SJCRH30 (cell line): ENCODE measurements around the gene KLF9. TPM values are rescaled to one million over a fixed set of nuclear protein-coding genes. Genes with fewer than 3 reads are reported as not detected.

ENCODE experiments used
- DNase-seq, 2 experiments: peaks; one replicate each; pipeline ENCODE4 v3.0.0-alpha.2; 2015 to 2020
- H3K27ac ChIP-seq: fragments of 250-450 bp; sonication (Bioruptor Pico); 2 replicates; pipeline ENCODE4 v1.5.1; 2020; ENCODE audit warnings: mild to moderate bottlenecking, moderate library complexity
- H3K27me3 ChIP-seq: fragments of 250-450 bp; sonication (Bioruptor Pico); 2 replicates; pipeline ENCODE4 v1.5.1; 2020; ENCODE audit warnings: mild to moderate bottlenecking, moderate library complexity
- H3K36me3 ChIP-seq: fragments of 250-450 bp; sonication (Bioruptor Pico); 2 replicates; pipeline ENCODE4 v1.5.1; 2020; ENCODE audit warnings: mild to moderate bottlenecking, moderate library complexity
- H3K4me1 ChIP-seq: fragments of 250-450 bp; sonication (Bioruptor Pico); 2 replicates; pipeline ENCODE4 v1.5.1; 2020; ENCODE audit warnings: mild to moderate bottlenecking, moderate library complexity
- H3K4me3 ChIP-seq: fragments of 250-450 bp; sonication (Bioruptor Pico); 2 replicates; pipeline ENCODE4 v1.5.1; 2020; ENCODE audit warnings: mild to moderate bottlenecking, moderate library complexity
- H3K9me3 ChIP-seq: fragments of 250-450 bp; sonication (Bioruptor Pico); replicated peaks from 2 replicates; pipeline ENCODE4 v1.5.1; 2020; ENCODE audit warnings: mild to moderate bottlenecking, moderate library complexity
- total RNA-seq: library from RNA; depleted of rRNA; stranded (reverse); fragments of >200 nt; shearing (Covaris generic); gene quantifications from 2 replicates; pipeline ENCODE4 v1.2.3, GENCODE V29; 2014

KLF9 gene
- total RNA-seq, 1 experiment from 2014 or later = 14.4 TPM

GRCh38 chr9:70415041-70415440, 584 bp upstream of the KLF9 start:
- Histone ChIP-seq H3K9me3 (no peaks in the 10 kb centered on the region), H3K36me3 (no peaks in the 10 kb centered on the region), H3K4me1 (peaks cover 7% of the 10 kb centered on the region), H3K27me3 (no peaks in the 10 kb centered on the region), H3K27ac (no peak overlapping the region), H3K4me3 (no peak overlapping the region)
- no peak for DNase-seq

GRCh38 chr9:70413464-70413798, 1.0 kb downstream of the KLF9 start:
- DNase-seq = peak; percentile 74 to 77
- H3K9me3 ChIP-seq = no peaks in the 10 kb centered on the region
- H3K4me1 ChIP-seq = peaks cover 10% of the 10 kb centered on the region
- H3K27me3 ChIP-seq = no peaks in the 10 kb centered on the region
- peak overlapping the region; percentile 67 for H3K4me3 ChIP-seq
- peak overlapping the region; percentile 67 for H3K27ac ChIP-seq
- H3K36me3 ChIP-seq = no peaks in the 10 kb centered on the region

- H3K36me3 ChIP-seq = no peaks in the 10 kb centered on the region
- peaks cover 10% of the 10 kb centered on the region for H3K4me1 ChIP-seq
- no peaks in the 10 kb centered on the region for H3K9me3 ChIP-seq
- H3K4me3 ChIP-seq = peak overlapping the region; percentile 67
- peak; percentile 79 for DNase-seq
- no peaks in the 10 kb centered on the region for H3K27me3 ChIP-seq
- peak overlapping the region; percentile 86 for H3K27ac ChIP-seq
Observed at GRCh38 chr9:70412832-70413463, 1.5 kb downstream of the KLF9 start.

DNA sequence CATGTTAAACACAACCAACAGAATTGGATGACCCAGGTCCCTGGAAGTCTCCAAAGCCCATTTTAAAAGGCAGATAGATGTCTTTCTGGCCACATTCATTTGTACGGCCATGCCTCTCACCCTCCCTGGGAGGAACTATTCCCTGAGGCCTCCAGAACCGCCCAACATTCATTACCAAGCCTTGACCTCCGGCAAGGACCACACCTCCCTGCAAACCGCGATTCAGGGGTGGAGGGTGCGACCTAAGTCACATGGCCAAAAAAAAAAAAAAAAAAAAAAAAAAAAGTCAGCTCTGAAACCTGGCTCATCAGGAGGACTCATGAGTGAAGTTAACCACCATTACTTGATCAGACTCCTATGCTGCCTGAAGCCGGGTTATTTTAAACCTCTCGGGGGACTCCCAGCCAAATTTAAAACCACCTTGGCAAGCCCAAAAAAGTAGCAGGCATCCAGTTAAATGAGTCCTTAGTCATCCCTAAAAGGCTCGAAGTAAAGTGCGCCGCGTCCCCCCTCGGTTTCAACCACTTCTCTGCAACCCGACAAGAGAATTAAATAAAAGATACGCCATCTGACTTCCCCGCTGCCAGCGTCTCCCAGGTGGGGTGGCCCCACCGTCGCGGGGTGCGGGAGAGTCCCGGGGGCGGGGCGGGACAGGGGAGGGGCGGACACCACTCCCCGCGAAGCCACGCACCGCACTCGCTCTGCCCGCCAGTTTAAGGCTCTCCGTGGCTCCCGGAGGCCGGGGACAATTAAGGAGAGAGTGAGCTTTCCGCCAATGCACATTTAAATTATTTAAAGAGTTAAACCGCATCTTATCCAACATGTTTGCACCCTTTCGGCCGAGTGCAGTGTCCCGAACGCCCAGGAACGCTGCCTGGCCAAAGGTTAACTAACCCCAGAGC, 2.3 kb downstream of the KLF9 start:
- peak; percentile 87 to 88 for DNase-seq
- Histone ChIP-seq H3K4me1 (peaks cover 18% of the 10 kb centered on the region), H3K27ac (peak overlapping the region; percentile 86), H3K9me3 (no peaks in the 10 kb centered on the region), H3K36me3 (no peaks in the 10 kb centered on the region), H3K27me3 (no peaks in the 10 kb centered on the region), H3K4me3 (peak overlapping the region; percentile 67)

- Histone ChIP-seq H3K9me3 (no peaks in the 10 kb centered on the region), H3K4me3 (peak overlapping the region; percentile 67), H3K36me3 (no peaks in the 10 kb centered on the region), H3K27me3 (no peaks in the 10 kb centered on the region), H3K27ac (peak overlapping the region; percentile 86), H3K4me1 (peaks cover 20% of the 10 kb centered on the region)
- DNase-seq = peak; percentile 79 to 83
Observed at GRCh38 chr9:70411121-70411929, 3.1 kb downstream of the KLF9 start.

GRCh38 chr9:70410368-70410767, 4.1 kb downstream of the KLF9 start:
- Histone ChIP-seq H3K27ac (peak overlapping the region; percentile 86), H3K4me3 (peak overlapping the region; percentile 67)

GRCh38 chr9:70409800-70410199, 4.7 kb downstream of the KLF9 start:
- H3K9me3 ChIP-seq = no peaks in the 10 kb centered on the region
- H3K27me3 ChIP-seq = no peaks in the 10 kb centered on the region
- peaks cover 20% of the 10 kb centered on the region for H3K4me1 ChIP-seq
- H3K27ac ChIP-seq = no peak overlapping the region
- H3K36me3 ChIP-seq = no peaks in the 10 kb centered on the region
- DNase-seq = no peak
- no peak overlapping the region for H3K4me3 ChIP-seq

More at GRCh38 chr9:70410368-70410767, 4.1 kb downstream of the KLF9 start:
- DNase-seq = peak in 1 of 2 experiments; percentile 31
- Histone ChIP-seq H3K36me3 (no peaks in the 10 kb centered on the region), H3K4me1 (peaks cover 20% of the 10 kb centered on the region), H3K9me3 (no peaks in the 10 kb centered on the region), H3K27me3 (no peaks in the 10 kb centered on the region)

DNA sequence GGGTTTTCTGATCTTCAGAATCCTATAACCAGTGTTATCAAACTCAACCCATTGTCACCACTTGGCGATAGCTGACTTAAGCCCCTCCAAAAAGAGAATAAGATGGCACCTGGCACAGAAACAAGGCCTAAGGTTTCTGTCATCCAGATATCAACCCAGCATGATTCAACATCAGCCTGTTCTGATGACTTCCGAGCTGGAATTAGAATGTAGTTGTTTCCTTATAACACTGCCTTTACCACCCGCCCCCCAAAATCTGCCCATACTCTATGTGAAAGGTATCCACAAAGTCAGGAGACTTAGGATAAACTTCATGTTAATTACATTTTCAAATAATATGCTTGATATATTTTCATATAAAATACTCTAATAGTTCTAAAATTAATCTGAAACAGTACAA, 5.2 kb downstream of the KLF9 start:
- Histone ChIP-seq H3K36me3 (no peaks in the 10 kb centered on the region), H3K27ac (no peak overlapping the region), H3K4me1 (peaks cover 20% of the 10 kb centered on the region), H3K27me3 (no peaks in the 10 kb centered on the region), H3K4me3 (no peak overlapping the region), H3K9me3 (no peaks in the 10 kb centered on the region)
- no peak for DNase-seq

DNA sequence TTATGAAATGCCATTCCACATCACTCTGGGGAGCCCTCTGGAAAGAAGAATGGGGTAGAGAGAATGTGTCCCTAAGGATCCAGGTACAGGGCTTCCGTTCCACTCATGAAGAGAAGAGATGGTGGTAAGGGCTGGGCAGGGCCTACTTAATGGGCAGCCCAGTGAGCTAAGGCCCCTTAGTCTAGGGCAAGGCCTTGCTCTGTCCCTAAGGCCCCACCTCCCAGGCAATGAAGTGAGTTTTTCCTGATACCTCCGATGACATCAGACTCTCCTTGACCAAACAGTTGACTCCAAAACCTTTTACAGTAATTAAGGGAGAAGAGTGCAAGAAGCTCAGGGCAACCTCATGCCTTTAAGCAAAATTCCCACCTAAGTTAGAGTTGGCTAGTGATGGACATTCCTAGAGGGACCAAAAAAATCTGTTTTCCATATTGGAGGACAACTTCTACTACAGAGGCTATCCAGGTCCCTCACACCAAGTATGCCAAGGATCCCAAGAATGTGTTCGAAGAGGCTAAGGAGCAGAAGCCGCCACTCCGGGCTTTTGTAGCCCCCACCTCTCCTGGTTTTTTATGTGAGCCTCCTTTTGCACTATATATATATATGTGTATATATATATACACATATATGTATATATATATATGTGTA, 5.9 kb downstream of the KLF9 start:
- H3K4me3 ChIP-seq = no peak overlapping the region

GRCh38 chr9:70407081-70407503, 7.4 kb downstream of the KLF9 start:
- DNase-seq = peak in 1 of 2 experiments; percentile 19
- no peak overlapping the region for H3K27ac ChIP-seq
- no peaks in the 10 kb centered on the region for H3K36me3 ChIP-seq
- H3K4me3 ChIP-seq = no peak overlapping the region
- no peaks in the 10 kb centered on the region; the same call in 1 of the 2 replicates for H3K9me3 ChIP-seq
- H3K4me1 ChIP-seq = peaks cover 20% of the 10 kb centered on the region
- H3K27me3 ChIP-seq = no peaks in the 10 kb centered on the region

More for the DNA sequence above, 5.9 kb downstream of the KLF9 start:
- Histone ChIP-seq H3K4me1 (peaks cover 20% of the 10 kb centered on the region), H3K27me3 (no peaks in the 10 kb centered on the region), H3K36me3 (no peaks in the 10 kb centered on the region), H3K27ac (no peak overlapping the region), H3K9me3 (no peaks in the 10 kb centered on the region)
- DNase-seq = no peak

GRCh38 chr9:70406434-70406862, 8.0 kb downstream of the KLF9 start:
- H3K36me3 ChIP-seq = no peaks in the 10 kb centered on the region
- H3K9me3 ChIP-seq = no peaks in the 10 kb centered on the region; the same call in 1 of the 2 replicates
- H3K27ac ChIP-seq = no peak overlapping the region
- H3K27me3 ChIP-seq = no peaks in the 10 kb centered on the region
- peaks cover 20% of the 10 kb centered on the region for H3K4me1 ChIP-seq
- no peak for DNase-seq
- H3K4me3 ChIP-seq = no peak overlapping the region

- H3K4me3 ChIP-seq = no peak overlapping the region
- H3K4me1 ChIP-seq = peaks cover 20% of the 10 kb centered on the region
- DNase-seq = no peak
- H3K27ac ChIP-seq = no peak overlapping the region
- H3K9me3 ChIP-seq = no peaks in the 10 kb centered on the region; the same call in 1 of the 2 replicates
- H3K27me3 ChIP-seq = no peaks in the 10 kb centered on the region
- H3K36me3 ChIP-seq = no peaks in the 10 kb centered on the region
Observed at GRCh38 chr9:70405808-70406433, 8.5 kb downstream of the KLF9 start.

DNA sequence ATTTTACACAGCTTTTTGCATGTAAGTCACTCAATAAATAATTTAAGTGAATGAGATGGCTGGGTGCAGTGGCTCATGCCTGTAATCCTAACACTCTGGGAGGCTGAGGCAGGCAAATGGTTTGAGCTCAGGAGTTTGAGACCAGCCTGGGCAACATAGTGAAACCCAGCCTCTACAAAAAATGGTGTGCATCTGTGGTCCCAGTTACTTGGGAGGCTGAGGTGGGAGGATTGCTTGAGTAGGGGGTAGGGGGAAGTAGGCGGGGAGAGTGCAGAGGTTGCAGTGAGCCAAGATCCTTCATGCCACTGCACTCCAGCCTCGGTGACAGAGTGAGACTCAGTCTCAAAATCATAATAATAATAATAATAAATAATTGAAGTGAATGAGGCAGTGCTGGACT, 10.2 kb downstream of the KLF9 start:
- H3K4me1 ChIP-seq = peaks cover 10% of the 10 kb centered on the region
- H3K9me3 ChIP-seq = no peaks in the 10 kb centered on the region; the same call in 1 of the 2 replicates
- no peaks in the 10 kb centered on the region for H3K36me3 ChIP-seq
- H3K27me3 ChIP-seq = no peaks in the 10 kb centered on the region
- no peak overlapping the region for H3K4me3 ChIP-seq
- DNase-seq = no peak
- H3K27ac ChIP-seq = no peak overlapping the region

DNA sequence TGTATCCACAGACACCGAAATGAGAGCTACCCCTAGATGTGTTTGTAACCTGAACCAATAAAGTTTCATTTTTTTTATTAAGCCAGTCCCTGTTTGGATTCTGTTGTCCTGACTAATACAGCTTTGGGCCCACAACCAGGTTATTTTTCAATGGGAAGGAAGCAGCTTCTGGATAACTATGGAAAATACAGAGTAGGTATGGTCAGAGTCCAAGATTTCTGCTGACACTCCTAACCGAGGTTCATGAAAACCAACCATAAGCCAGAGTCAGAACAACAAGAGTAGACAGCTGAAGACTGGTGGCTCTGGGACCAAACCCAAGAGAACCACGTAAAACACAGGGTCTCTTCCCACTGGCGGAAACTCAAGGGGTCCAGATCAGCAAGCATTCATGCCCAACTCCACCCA, 10.8 kb downstream of the KLF9 start:
- no peak overlapping the region for H3K4me3 ChIP-seq
- H3K27ac ChIP-seq = no peak overlapping the region
- H3K36me3 ChIP-seq = no peaks in the 10 kb centered on the region
- H3K9me3 ChIP-seq = no peaks in the 10 kb centered on the region; the same call in 1 of the 2 replicates
- H3K4me1 ChIP-seq = peaks cover 10% of the 10 kb centered on the region
- no peak for DNase-seq
- no peaks in the 10 kb centered on the region for H3K27me3 ChIP-seq
